NCI-H2171 treated with DMSO at 0.1 percent for 48 hours (cell line): Measurements from ENCODE around the gene SOHLH2.

Experiments
- DNase-seq: peaks from one replicate; lab custom pipeline; 2025; lab: John Stamatoyannopoulos, UW

Gene SOHLH2

DNA sequence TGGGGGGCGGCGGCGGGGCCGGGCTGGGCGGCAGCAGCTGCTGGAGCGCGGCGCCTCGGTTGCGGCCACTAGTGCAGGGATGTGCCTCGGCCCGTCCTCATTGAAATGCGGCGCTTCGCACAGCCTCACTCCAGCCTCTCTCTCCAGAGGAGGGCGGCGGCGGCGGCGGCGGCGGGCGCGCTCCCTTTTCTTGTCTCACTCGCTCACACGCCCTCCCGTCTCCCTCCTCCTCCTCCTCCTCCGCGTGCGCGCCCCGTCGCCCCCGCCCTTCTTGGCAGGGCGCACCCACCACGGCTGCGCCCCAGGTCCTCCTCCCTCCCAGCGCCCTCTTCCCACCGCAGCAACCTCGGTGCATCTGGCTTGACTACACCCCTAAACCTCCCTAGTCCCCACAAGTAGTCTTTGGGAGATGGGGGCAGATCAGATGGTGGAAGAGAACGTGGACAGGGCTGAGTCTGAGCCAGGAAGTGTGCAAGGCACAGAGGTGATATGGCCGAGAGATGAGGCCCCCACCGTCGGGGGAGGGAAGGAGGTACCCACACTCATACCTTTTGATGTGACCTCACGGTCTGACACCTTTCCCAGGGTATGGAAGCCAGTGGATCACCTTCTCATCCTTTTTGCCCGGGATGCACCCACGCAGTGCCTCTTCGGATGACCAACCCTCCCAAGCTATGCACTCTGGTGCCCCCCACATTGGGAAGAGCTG, 83.0 kb downstream of the SOHLH2 start, which contains the start of gene DCLK1:
Gene DCLK1, minus strand, starts transcription at position 161 of the 709 bp plus-strand sequence.
- DNase-seq: no peak

GRCh38 chr13:36130552-36131221, 83.7 kb downstream of the SOHLH2 start:
- DNase-seq: peak; percentile 2

DNA sequence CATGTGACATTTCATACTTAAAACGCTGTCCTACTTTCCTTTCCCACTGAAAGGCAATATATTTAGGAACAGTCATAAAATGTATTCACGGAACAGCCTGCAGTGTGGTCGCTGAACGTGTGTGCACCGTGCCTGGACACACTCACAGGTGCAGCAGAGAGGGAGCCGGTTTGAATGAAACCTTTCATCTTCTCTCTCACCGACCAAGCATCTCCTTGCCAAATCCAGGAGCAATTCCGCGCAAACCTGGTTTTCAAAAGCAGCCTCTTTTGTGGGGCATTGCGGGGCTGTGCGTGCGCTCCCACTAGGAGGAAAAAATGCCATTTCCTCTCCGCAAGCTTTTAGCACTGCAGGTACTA, 84.2 kb downstream of the SOHLH2 start:
- DNase-seq: no peak

- DNase-seq: no peak
Measured at GRCh38 chr13:36129539-36129938, 84.8 kb downstream of the SOHLH2 start.

- DNase-seq: no peak
Measured at GRCh38 chr13:36126491-36126890, 87.9 kb downstream of the SOHLH2 start.

GRCh38 chr13:36125841-36126240, 88.5 kb downstream of the SOHLH2 start:
- DNase-seq: no peak

GRCh38 chr13:36124236-36124822, 90.0 kb downstream of the SOHLH2 start:
- no peak for DNase-seq
